Nephron (organoid): Measurements from ENCODE around the gene ALG9.
A peak's percentile ranks its signal among the peaks of the same experiment; 100 is the strongest.
"Not testable (repeated sequence)": the region's sequence is repeated elsewhere in the genome, so short reads cannot be mapped to it uniquely, and the experiment has no call there.

Experiments used
- H3K27ac Mint-ChIP-seq, 3 experiments: 2 replicates each; pipeline ENCODE4 v1.8.0; 2020; ENCODE audit warnings: mixed read lengths in 3 of 3, mild to moderate bottlenecking in 2 of 3, moderate library complexity in 1 of 3
- H3K27me3 Mint-ChIP-seq: 2 replicates; pipeline ENCODE4 v1.8.0; 2021; ENCODE audit warnings: low read depth, mild to moderate bottlenecking, moderate library complexity, mixed read lengths
- H3K36me3 Mint-ChIP-seq: 2 replicates; pipeline ENCODE4 v1.8.0; 2020; ENCODE audit warnings: low read depth, mixed read lengths
- H3K4me1 Mint-ChIP-seq: 2 replicates; pipeline ENCODE4 v1.8.0; 2020; ENCODE audit warnings: mixed read lengths
- H3K4me3 Mint-ChIP-seq, 3 experiments: 2 replicates each; pipeline ENCODE4 v1.8.0; 2020; ENCODE audit warnings: mild to moderate bottlenecking in 3 of 3, mixed read lengths in 3 of 3, moderate library complexity in 2 of 3
- H3K9me3 Mint-ChIP-seq: 2 replicates; pipeline ENCODE4 v1.8.0; 2020; ENCODE audit warnings: mixed read lengths
- TF ChIP-seq, protein P1 (sequence below), 3 experiments: fragments of 200-600 bp; sonication (generic); IDR thresholded peaks; one replicate each; pipeline ENCODE4 v1.5.0; 2021; ENCODE audit warnings: antibody characterized with exemption in 3 of 3; ENCODE audit not compliant: unreplicated experiment in 3 of 3

The ALG9 gene

GRCh38 chr11:111774955-111775710 is 96.2 kb downstream of the ALG9 start:
- peak overlapping the region; percentile 69 to 77 (median 73) for H3K27ac Mint-ChIP-seq
- TF ChIP-seq, protein P1, sequence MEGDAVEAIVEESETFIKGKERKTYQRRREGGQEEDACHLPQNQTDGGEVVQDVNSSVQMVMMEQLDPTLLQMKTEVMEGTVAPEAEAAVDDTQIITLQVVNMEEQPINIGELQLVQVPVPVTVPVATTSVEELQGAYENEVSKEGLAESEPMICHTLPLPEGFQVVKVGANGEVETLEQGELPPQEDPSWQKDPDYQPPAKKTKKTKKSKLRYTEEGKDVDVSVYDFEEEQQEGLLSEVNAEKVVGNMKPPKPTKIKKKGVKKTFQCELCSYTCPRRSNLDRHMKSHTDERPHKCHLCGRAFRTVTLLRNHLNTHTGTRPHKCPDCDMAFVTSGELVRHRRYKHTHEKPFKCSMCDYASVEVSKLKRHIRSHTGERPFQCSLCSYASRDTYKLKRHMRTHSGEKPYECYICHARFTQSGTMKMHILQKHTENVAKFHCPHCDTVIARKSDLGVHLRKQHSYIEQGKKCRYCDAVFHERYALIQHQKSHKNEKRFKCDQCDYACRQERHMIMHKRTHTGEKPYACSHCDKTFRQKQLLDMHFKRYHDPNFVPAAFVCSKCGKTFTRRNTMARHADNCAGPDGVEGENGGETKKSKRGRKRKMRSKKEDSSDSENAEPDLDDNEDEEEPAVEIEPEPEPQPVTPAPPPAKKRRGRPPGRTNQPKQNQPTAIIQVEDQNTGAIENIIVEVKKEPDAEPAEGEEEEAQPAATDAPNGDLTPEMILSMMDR (IDR thresholded peaks at IDR 0.05; ENCODE audit: unreplicated experiment in 3 of 3) = no peak
- no peaks in the 10 kb centered on the region for H3K9me3 Mint-ChIP-seq
- H3K36me3 Mint-ChIP-seq = no peaks in the 10 kb centered on the region
- no peak overlapping the region for H3K4me3 Mint-ChIP-seq
- H3K27me3 Mint-ChIP-seq = peaks cover 8% of the 10 kb centered on the region
- H3K4me1 Mint-ChIP-seq = peaks cover 17% of the 10 kb centered on the region

DNA sequence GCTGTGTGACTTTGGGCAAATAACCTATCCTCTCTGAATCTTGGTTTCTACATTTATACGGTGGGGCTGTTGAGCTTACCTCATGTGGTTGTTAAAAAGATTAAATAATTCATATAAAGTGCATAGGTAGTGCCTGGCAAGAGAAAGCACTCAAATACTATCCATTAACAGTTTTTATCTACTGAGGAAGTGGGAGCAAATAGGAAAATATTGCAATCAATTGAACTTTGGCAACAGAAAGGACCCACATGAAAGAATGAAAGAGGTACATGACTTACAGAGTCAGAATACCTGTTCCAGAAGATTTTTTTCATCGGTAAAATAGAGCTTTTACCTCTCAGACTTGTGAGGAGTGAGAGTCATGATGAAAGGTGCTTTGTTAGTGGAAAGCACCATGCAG is 98.8 kb downstream of the ALG9 start:
- Mint-ChIP-seq H3K36me3 (no peaks in the 10 kb centered on the region), H3K27ac (no peak overlapping the region), H3K9me3 (no peaks in the 10 kb centered on the region), H3K27me3 (peaks cover 8% of the 10 kb centered on the region), H3K4me1 (peaks cover 16% of the 10 kb centered on the region), H3K4me3 (no peak overlapping the region)
- TF ChIP-seq, protein P1 (IDR thresholded peaks at IDR 0.05; ENCODE audit: unreplicated experiment in 3 of 3) = no peak

- peaks cover 16% of the 10 kb centered on the region for H3K4me1 Mint-ChIP-seq
- not testable (repeated sequence) for H3K36me3 Mint-ChIP-seq, H3K9me3 Mint-ChIP-seq, H3K4me3 Mint-ChIP-seq, H3K27ac Mint-ChIP-seq, H3K27me3 Mint-ChIP-seq
Observed at GRCh38 chr11:111771205-111771604, 100.2 kb downstream of the ALG9 start.

- Mint-ChIP-seq H3K27me3 (peaks cover 8% of the 10 kb centered on the region), H3K9me3 (no peaks in the 10 kb centered on the region), H3K4me3 (peak overlapping the region in 1 of 3 experiments; percentile 36), H3K27ac (peak overlapping the region in 2 of 3 experiments; percentile 17 to 70), H3K4me1 (peaks cover 15% of the 10 kb centered on the region), H3K36me3 (no peaks in the 10 kb centered on the region)
- TF ChIP-seq, protein P1 (IDR thresholded peaks at IDR 0.05; ENCODE audit: unreplicated experiment in 3 of 3) = no peak
Observed at GRCh38 chr11:111770581-111771134, 100.7 kb downstream of the ALG9 start.

- Mint-ChIP-seq H3K36me3 (peaks cover 24% of the 10 kb centered on the region), H3K9me3 (no peaks in the 10 kb centered on the region), H3K27me3 (peaks cover 5% of the 10 kb centered on the region), H3K27ac (peak overlapping the region; percentile 89 to 95 (median 94)), H3K4me1 (peaks cover 25% of the 10 kb centered on the region), H3K4me3 (peak overlapping the region; percentile 92 to 99 (median 92))
- TF ChIP-seq, protein P1 (IDR thresholded peaks at IDR 0.05; ENCODE audit: unreplicated experiment in 3 of 3) = no peak
Observed at GRCh38 chr11:111766834-111767142, 104.6 kb downstream of the ALG9 start.

DNA sequence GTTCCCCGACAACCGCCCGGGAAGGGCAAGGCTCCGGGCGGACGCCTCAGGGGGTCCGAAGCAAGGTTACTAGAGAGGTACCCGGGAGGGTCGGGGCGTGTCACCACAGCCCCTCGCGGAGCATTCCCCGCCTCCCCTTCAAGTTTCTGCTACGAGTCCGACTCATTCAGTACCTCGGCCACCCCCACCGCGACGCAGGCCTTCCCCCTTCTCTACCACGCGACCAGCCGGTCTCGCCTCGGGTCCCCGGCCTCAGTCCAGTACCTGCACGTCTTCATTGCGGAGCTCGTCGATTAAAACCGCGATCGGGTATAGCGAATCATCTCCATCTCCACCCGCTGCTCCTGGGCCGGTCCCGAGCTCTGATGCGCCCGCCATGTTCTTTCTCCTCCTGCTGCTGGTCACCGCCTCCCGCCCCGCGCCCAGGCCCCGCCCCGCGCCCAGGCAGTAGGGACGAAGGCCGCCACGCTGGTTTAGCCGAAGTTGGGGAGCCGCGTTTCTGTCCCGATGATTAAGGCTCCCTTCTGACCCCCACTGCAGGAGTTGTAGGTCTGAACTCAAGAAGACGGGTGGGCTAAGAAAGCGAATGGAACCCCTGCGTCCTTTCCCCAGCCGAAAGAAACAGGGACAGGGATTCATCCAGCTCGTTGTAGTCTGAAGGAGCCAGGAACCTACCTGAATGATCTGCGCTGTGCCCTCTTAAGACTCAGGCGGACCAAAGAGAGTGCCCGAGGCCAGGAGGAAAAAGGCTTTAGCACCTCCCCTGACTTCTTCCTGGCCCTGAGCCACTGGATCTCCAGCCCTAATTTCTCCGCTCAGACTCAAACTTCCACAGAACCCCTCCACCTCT is 105.2 kb downstream of the ALG9 start, which contains the start of gene PPP2R1B:
Gene PPP2R1B, minus strand, starts transcription at position 406 of the 850 bp plus-strand sequence. Its CDS starts 28 bp downstream, at position 378.
- Mint-ChIP-seq H3K27me3 (peaks cover 4% of the 10 kb centered on the region), H3K9me3 (no peaks in the 10 kb centered on the region), H3K4me1 (peaks cover 25% of the 10 kb centered on the region), H3K4me3 (peak within 1 kb of the TSS; percentile 92 to 99 (median 92)), H3K27ac (peak within 1 kb of the TSS; percentile 89 to 95 (median 94)), H3K36me3 (peaks cover 28% of the 10 kb centered on the region)
- TF ChIP-seq, protein P1 (IDR thresholded peaks at IDR 0.05; ENCODE audit: unreplicated experiment in 3 of 3) = no peak
